GM12891 (cell line): Measurements from ENCODE around the gene PPP2R2B.

Experiments used
- POLR2A ChIP-seq: IDR thresholded peaks from 2 replicates; pipeline ENCODE4 v1.6.1; 2011; ENCODE audit warnings: low read depth, low read length, control low read depth
- POLR2AphosphoS5 ChIP-seq: IDR thresholded peaks from 2 replicates; pipeline ENCODE4 v1.6.1; 2011; ENCODE audit warnings: low read depth, low read length, control low read depth

DNA sequence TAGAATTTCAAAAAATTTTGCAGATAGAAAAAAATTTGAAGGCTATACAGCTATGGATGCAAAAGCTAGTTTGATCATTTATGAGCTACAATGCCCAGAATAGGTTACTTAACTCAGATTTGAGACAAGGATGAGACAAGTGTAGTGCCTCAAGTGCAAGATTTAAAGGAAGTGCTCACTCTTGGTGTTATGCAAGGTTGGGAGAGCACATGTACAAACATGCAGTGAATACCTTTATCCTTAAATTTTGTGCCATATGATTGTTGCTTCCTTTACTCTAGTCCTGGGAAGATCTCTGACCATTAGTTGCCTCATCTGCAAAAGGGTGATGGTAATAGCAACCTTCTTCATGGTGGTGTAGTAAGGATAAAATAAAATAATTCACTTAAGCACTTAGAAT lies 31.7 kb upstream of the PPP2R2B start:
- no peak for TF ChIP-seq POLR2AphosphoS5
- no peak for TF ChIP-seq POLR2A
